ENCODE measurements around the gene MYO1D.

GRCh38 chr17:32910769-32911168 lies 33.8 kb upstream of the MYO1D start:
- no peak for TF ChIP-seq ZFP3 (CRISPR knock-in tag; IDR thresholded peaks at IDR 0.05)
- TF ChIP-seq GLIS3 (CRISPR knock-in tag; IDR thresholded peaks at IDR 0.05) = no peak
- TF ChIP-seq ZNF70 (CRISPR knock-in tag; IDR thresholded peaks at IDR 0.05) = no peak
- TF ChIP-seq, protein P1, sequence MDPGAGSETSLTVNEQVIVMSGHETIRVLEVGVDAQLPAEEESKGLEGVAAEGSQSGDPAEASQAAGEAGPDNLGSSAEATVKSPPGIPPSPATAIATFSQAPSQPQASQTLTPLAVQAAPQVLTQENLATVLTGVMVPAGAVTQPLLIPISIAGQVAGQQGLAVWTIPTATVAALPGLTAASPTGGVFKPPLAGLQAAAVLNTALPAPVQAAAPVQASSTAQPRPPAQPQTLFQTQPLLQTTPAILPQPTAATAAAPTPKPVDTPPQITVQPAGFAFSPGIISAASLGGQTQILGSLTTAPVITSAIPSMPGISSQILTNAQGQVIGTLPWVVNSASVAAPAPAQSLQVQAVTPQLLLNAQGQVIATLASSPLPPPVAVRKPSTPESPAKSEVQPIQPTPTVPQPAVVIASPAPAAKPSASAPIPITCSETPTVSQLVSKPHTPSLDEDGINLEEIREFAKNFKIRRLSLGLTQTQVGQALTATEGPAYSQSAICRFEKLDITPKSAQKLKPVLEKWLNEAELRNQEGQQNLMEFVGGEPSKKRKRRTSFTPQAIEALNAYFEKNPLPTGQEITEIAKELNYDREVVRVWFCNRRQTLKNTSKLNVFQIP (CRISPR knock-in tag; IDR thresholded peaks at IDR 0.05; ENCODE audit: borderline replicate concordance, low read depth) = no peak
- TF ChIP-seq RARB (CRISPR knock-in tag; IDR thresholded peaks at IDR 0.05) = no peak
- TF ChIP-seq TSHZ2 (CRISPR knock-in tag; IDR thresholded peaks at IDR 0.05) = no peak
- no peak for TF ChIP-seq BACH2 (CRISPR knock-in tag; IDR thresholded peaks at IDR 0.05; ENCODE audit: borderline replicate concordance)
- TF ChIP-seq ZNF8 (CRISPR knock-in tag; IDR thresholded peaks at IDR 0.05) = no peak
